Mucosa of descending colon (tissue), 3 donors: ENCODE data around the gene DUSP5. TPM values are rescaled to one million over a fixed set of nuclear protein-coding genes. Genes with fewer than 3 reads are reported as not detected.

ENCODE experiments used
- ATAC-seq: fragments of 200-7000 bp; cut with Tn5 transposase; one replicate; pipeline ENCODE4 v1.9.1; 2020; ENCODE audit warnings: mild to moderate bottlenecking, moderate library complexity
- DNase-seq, 3 donors: peaks; one replicate each; pipeline ENCODE4 v3.0.0-alpha.2; 2020
- H3K36me3 ChIP-seq: fragments of 200-600 bp; one replicate; pipeline ENCODE4 v1.8.0; 2021; ENCODE audit warnings: low read depth, mild to moderate bottlenecking
- H3K4me1 ChIP-seq: fragments of 200-600 bp; one replicate; pipeline ENCODE4 v1.8.0; 2021; ENCODE audit warnings: low read depth, mild to moderate bottlenecking
- H3K4me3 ChIP-seq: fragments of 200-600 bp; one replicate; pipeline ENCODE4 v1.8.0; 2021; ENCODE audit warnings: mild to moderate bottlenecking
- H3K9me3 ChIP-seq: fragments of 200-600 bp; one replicate; pipeline ENCODE4 v1.8.0; 2021; ENCODE audit warnings: mild to moderate bottlenecking
- intact Hi-C, 2 donors: fragments of 100-400 bp; cut with DNase I in 1 of 2; cut with micrococcal nuclease in 1 of 2; formaldehyde crosslinking; loops; one replicate each; pipeline versions ENCODE4 v1.11.0 to v1.11.1; 2022; cut with DNase I, micrococcal nuclease
- total RNA-seq, 3 donors: library from RNA; stranded (reverse); fragmentation: NEBNext Ultra II Directional in 2 of 3; extraction: Animal tissue kit (Norgen Biotek cat#: 25700) in 2 of 3; gene quantifications; one replicate each; pipeline versions ENCODE4 v1.2.1 to v1.2.4, GENCODE V29; 2021 to 2023
- TF ChIP-seq, protein P1 (sequence below): fragments of 200-600 bp; IDR thresholded peaks from one replicate; pipeline ENCODE4 v1.8.0; 2022; ENCODE audit warnings: antibody characterized with exemption, mild to moderate bottlenecking
- donor health status: DM: no; HTN: no; CAD: no; lungs with moderate emphysema.
- donor health status: DM: no; HTN: no; CAD: no.
- donor health status: DM: no; HTN: yes; CAD: no.

Gene DUSP5
- total RNA-seq, 3 donors from 2014 or later: 21.5 to 40.1 (median 23.9) TPM

DNA sequence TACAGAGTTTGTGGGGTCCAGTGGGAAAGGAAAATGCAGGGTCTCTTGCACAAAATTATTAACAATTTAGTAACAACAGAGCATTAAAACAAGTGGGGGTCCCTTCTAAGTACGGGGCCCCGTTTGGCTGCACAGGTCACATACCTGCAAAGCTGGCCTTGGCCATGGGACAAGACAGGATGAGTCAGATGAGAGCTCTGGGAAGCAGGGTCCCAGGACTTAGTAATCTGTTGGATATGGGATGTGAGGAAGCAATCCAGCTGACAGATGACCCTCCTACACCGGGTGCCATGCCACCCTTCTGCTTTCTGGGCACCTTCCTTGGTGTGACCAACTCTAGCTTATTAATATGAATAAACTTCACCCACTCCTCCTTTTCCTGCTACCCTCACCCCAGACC lies 3.2 kb upstream of the DUSP5 start:
- Histone ChIP-seq H3K36me3 (no peaks in the 10 kb centered on the region), H3K4me3 (no peak overlapping the region), H3K9me3 (no peaks in the 10 kb centered on the region), H3K4me1 (peaks cover 8% of the 10 kb centered on the region)
- DNase-seq (no peak), ATAC-seq (no peak)
- intact Hi-C loops: loop anchor here in 1 of 2 donors (10.0 kb wide), 1 partner anchor 140 kb away; no protein-coding TSS in a partner anchor
- TF ChIP-seq, protein P1, sequence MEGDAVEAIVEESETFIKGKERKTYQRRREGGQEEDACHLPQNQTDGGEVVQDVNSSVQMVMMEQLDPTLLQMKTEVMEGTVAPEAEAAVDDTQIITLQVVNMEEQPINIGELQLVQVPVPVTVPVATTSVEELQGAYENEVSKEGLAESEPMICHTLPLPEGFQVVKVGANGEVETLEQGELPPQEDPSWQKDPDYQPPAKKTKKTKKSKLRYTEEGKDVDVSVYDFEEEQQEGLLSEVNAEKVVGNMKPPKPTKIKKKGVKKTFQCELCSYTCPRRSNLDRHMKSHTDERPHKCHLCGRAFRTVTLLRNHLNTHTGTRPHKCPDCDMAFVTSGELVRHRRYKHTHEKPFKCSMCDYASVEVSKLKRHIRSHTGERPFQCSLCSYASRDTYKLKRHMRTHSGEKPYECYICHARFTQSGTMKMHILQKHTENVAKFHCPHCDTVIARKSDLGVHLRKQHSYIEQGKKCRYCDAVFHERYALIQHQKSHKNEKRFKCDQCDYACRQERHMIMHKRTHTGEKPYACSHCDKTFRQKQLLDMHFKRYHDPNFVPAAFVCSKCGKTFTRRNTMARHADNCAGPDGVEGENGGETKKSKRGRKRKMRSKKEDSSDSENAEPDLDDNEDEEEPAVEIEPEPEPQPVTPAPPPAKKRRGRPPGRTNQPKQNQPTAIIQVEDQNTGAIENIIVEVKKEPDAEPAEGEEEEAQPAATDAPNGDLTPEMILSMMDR: no peak

DNA sequence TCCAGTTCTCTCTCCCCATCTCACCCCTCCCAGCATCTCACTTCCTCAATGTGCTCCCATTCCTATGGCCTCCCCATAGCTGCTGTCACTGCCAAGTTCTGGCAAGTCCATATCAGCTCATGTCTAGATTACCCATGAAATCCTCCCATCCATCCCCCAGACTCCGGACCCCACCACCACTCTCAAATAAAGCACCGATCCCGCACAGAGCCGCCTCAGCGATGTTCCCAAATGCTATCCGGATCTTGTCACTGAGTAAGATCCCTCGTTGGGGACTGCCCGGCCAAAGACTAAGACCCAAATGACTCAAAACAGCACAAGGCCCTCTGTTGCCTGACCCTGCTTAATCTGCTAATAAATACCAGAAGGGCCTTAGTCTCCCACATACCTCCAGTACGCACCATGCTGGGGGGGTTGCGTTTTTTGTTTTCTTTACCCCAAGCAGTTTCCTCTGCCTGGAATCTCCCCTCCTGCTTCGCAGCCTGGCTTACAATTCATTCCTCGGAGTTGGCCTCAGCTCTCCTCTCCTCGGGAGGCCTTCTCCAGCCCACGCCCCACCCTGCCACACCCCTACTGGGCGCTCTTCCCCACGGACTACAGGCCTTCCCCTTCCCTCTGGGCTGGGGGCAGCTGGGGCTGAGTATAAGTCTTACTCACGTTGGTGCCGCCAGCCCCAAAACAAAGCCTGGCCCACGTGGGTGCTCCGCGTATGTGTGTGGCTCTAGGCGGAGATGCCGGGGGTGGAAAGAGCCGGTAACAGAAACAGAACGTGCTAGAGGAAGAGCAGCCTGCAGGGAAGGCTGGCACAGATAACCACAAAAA lies 1.8 kb upstream of the DUSP5 start:
- no peak overlapping the region for H3K4me3 ChIP-seq
- H3K9me3 ChIP-seq: no peaks in the 10 kb centered on the region
- DNase-seq: peak; percentile 36 to 70 (median 50)
- ATAC-seq: peak; percentile 1
- intact Hi-C loops: loop anchor here in 1 of 2 donors (10.0 kb wide), 1 partner anchor 141 kb away; no protein-coding TSS in a partner anchor
- TF ChIP-seq, protein P1: no peak
- no peaks in the 10 kb centered on the region for H3K36me3 ChIP-seq
- H3K4me1 ChIP-seq: peaks cover 8% of the 10 kb centered on the region

DNA sequence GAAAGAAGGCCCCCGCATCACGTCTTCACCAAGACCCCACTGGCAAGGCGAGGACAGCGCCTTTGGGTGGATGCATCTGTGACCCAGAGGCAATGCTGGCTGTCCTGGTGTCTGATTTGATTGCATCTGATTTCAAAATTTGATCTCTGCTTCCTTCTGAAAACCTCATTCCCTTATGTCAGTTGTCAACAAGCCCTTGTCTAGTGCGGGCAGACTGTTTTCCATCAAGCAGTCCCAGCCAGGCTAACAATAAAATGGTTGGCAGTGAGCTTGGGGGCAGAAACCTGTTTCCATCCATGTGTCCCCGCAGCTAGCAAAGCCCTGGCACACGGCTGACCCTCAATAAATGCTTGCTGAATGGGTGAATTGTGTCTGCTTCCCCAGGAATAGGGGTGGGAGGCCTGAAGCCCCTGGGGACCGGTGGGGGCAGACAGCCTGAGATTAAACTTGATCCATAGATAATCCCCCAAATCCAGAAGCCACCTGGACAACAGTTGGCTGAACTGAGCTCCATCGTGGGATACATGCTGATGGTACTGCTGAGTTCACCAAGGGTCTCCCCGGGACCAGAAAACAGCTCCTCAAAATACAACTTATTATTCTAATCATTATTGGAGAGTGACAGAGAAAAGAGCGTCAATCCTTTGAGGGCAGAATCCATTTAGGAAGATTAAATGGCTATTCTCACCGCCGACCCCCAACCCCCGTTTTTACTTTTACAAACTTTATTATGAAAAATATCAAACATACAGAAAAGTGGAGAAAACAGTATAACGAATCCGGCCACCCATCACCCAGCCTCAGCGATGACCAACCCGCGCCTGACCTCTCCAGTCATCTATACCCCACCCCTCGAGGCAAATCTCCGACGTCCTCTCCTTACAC lies 912 bp upstream of the DUSP5 start:
- peaks cover 8% of the 10 kb centered on the region for H3K4me1 ChIP-seq
- intact Hi-C loops: loop anchor here in 1 of 2 donors (10.0 kb wide), 1 partner anchor 142 kb away; no protein-coding TSS in a partner anchor
- no peaks in the 10 kb centered on the region for H3K36me3 ChIP-seq
- DNase-seq: no peak
- ATAC-seq: no peak
- TF ChIP-seq, protein P1: no peak
- peak overlapping the region; percentile 48 for H3K4me3 ChIP-seq
- H3K9me3 ChIP-seq: no peaks in the 10 kb centered on the region

DNA sequence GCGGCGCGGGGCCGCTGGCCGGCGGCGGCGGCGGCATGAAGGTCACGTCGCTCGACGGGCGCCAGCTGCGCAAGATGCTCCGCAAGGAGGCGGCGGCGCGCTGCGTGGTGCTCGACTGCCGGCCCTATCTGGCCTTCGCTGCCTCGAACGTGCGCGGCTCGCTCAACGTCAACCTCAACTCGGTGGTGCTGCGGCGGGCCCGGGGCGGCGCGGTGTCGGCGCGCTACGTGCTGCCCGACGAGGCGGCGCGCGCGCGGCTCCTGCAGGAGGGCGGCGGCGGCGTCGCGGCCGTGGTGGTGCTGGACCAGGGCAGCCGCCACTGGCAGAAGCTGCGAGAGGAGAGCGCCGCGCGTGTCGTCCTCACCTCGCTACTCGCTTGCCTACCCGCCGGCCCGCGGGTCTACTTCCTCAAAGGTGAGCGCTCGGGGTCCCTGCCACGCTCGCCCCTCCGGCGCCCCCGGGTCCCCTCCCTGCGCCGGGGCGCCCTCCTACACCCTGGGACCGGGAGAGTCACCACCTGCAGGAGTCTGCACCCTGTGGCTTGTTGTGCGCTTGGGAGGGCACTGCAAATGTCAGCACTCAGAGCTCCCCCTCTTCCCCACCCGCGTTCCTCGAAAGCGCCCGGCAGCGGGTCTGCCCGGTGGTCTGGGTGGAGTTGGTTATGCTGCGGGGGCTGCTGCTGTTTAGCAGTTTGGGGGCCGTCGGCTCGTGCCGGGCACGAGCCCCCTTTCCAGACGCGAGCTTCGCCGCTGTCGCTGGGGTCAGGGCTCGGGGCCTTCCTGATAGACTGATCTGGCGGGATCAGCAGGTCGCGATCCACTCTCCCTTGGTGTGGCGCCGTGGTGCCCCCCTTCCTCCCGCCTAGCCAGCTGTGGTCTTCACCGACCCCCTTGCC lies 627 bp downstream of the DUSP5 start:
- TF ChIP-seq, protein P1: no peak
- Histone ChIP-seq H3K9me3 (no peaks in the 10 kb centered on the region), H3K36me3 (no peaks in the 10 kb centered on the region), H3K4me3 (peak overlapping the region; percentile 48), H3K4me1 (peaks cover 15% of the 10 kb centered on the region)
- peak; percentile 56 to 79 (median 73) for DNase-seq
- intact Hi-C loops: loop anchor here in 1 of 2 donors (10.0 kb wide), 1 partner anchor 144 kb away; no protein-coding TSS in a partner anchor
- ATAC-seq: peak; percentile 14
